HUES6 (cell line): ENCODE data around the gene MRPL19.

ENCODE experiments used
- H3K27ac ChIP-seq: 2 replicates; pipeline ENCODE4 v1.7.0; 2013; ENCODE audit warnings: low read depth, mild to moderate bottlenecking, low read length, inconsistent platforms
- H3K27me3 ChIP-seq: 2 replicates; pipeline ENCODE4 v1.6.1; 2013; ENCODE audit warnings: low read length; ENCODE audit not compliant: control insufficient read depth, insufficient read depth
- H3K36me3 ChIP-seq: 2 replicates; pipeline ENCODE4 v1.6.1; 2013; ENCODE audit warnings: low read length; ENCODE audit not compliant: control insufficient read depth, insufficient read depth
- H3K4me1 ChIP-seq: 2 replicates; pipeline ENCODE4 v1.6.1; 2013; ENCODE audit warnings: low read length; ENCODE audit not compliant: control insufficient read depth, insufficient read depth
- H3K4me3 ChIP-seq: 2 replicates; pipeline ENCODE4 v1.5.1; 2013; ENCODE audit warnings: low read depth, low read length
- H3K9ac ChIP-seq: one replicate; pipeline ENCODE4 v1.6.1; 2013; ENCODE audit warnings: mild to moderate bottlenecking, low read length
- H3K9me3 ChIP-seq: 2 replicates; pipeline ENCODE4 v1.6.1; 2013; ENCODE audit warnings: low read depth, low read length; ENCODE audit not compliant: control insufficient read depth, insufficient read depth

MRPL19 gene

DNA sequence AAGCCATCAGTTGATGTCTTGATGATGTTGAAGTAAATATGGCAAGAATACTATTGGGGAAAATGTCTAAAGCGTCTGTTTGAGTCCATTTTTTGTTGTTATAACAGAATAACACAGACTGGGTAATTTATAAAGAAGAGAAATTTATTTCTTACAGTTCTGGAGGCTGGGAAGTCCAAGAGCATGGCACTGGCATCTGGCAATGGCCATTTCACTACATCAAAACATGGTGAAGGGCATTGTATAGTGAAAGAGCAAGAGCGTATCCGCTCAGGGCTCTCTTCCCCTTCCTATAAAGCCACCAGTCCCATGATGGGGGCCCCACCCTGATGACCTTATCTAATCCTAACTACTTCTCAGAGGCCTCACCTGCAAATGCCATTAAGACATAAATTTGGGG, 29.6 kb upstream of the MRPL19 start:
- H3K27ac ChIP-seq = no peak overlapping the region
- no peak overlapping the region for H3K4me3 ChIP-seq
- no peaks in the 10 kb centered on the region for H3K4me1 ChIP-seq
- H3K9ac ChIP-seq = no peak overlapping the region
- no peaks in the 10 kb centered on the region for H3K36me3 ChIP-seq
- peaks cover 7% of the 10 kb centered on the region for H3K9me3 ChIP-seq
- H3K27me3 ChIP-seq = no peaks in the 10 kb centered on the region

- H3K4me3 ChIP-seq = no peak overlapping the region
- no peaks in the 10 kb centered on the region for H3K27me3 ChIP-seq
- no peaks in the 10 kb centered on the region for H3K4me1 ChIP-seq
- no peaks in the 10 kb centered on the region for H3K36me3 ChIP-seq
- H3K27ac ChIP-seq = no peak overlapping the region
- H3K9ac ChIP-seq = no peak overlapping the region
- peaks cover 7% of the 10 kb centered on the region for H3K9me3 ChIP-seq
Measured at GRCh38 chr2:75619956-75620740, 26.4 kb upstream of the MRPL19 start.

DNA sequence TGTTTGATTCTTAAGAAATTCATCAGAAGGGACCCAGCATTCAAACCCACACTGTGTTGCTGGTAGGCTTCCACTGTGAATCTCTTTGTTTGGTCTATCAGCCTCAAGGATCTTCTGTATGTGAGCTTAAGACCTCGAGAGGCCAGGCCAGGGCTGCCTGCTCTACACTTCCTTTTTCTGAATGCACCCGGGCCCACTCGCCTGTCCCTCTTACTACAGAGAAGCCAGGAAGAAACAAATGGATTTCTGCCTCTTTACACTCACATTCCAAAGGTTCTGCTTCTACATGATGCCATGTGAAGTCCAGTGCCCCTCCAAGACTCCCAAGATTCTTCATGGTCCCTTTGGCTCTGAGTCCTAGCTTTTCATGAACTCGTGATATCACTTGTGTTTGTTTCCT, 25.4 kb upstream of the MRPL19 start:
- H3K9me3 ChIP-seq = peaks cover 7% of the 10 kb centered on the region
- H3K27me3 ChIP-seq = no peaks in the 10 kb centered on the region
- H3K36me3 ChIP-seq = no peaks in the 10 kb centered on the region
- H3K4me1 ChIP-seq = no peaks in the 10 kb centered on the region
- H3K9ac ChIP-seq = no peak overlapping the region
- H3K4me3 ChIP-seq = no peak overlapping the region
- H3K27ac ChIP-seq = no peak overlapping the region

DNA sequence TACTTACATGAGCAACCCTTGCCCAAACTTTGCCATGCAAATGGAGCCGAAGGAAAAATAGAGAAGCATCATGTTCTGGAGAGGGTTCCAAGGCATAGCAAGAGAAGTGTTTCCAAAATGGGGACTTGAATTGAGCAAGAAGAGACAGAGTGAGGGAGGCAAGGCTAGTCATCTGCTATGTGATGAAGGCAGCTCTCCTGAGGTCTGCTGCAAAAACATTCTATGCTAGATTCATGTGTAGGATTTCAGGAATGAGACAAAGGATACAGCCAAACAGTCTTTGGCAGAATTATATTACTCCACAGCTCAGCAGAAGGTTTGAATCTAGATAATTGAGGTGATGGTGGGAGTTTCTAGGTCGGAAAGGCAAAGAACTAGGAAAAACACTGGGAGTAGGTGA, 24.1 kb upstream of the MRPL19 start:
- Histone ChIP-seq H3K27ac (no peak overlapping the region), H3K9me3 (no peaks in the 10 kb centered on the region), H3K27me3 (no peaks in the 10 kb centered on the region), H3K36me3 (no peaks in the 10 kb centered on the region), H3K4me1 (no peaks in the 10 kb centered on the region), H3K4me3 (no peak overlapping the region), H3K9ac (no peak overlapping the region)

- no peaks in the 10 kb centered on the region for H3K9me3 ChIP-seq
- H3K27ac ChIP-seq = no peak overlapping the region
- H3K9ac ChIP-seq = no peak overlapping the region
- H3K4me1 ChIP-seq = no peaks in the 10 kb centered on the region
- no peaks in the 10 kb centered on the region for H3K36me3 ChIP-seq
- H3K27me3 ChIP-seq = no peaks in the 10 kb centered on the region
- H3K4me3 ChIP-seq = no peak overlapping the region
Measured at GRCh38 chr2:75622929-75623328, 23.7 kb upstream of the MRPL19 start.

DNA sequence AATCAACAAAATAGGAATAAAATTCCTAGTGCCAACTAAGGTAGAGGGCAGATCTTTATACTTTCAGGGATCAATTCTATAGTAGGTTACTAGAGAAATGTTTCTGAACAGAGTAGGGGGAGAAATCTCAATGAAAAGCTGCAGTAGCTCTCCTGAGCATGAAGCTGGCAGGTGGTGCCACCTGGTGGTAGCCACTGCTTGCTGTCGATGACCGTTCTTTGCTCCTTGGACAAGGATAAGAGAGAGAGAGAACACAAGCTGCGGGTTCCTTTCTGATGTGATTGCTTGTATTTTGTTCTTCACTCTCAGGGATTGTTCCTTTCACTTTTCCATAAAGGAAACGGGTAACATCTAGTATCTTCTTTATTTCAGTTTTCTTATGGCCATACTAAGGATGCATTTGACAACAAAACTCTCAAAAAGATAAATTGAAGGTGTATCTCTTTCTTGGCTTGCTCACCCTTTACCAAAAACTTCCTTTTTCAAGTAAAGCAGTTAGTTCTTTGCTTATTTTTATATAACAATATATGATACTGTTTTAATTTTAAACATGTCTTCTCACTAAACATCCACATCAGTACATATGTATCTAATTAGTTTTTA, 18.6 kb upstream of the MRPL19 start:
- H3K27me3 ChIP-seq = no peaks in the 10 kb centered on the region
- no peaks in the 10 kb centered on the region for H3K36me3 ChIP-seq
- no peaks in the 10 kb centered on the region for H3K9me3 ChIP-seq
- H3K4me1 ChIP-seq = peaks cover 10% of the 10 kb centered on the region; the same call in 1 of the 2 replicates
- H3K27ac ChIP-seq = no peak overlapping the region
- H3K9ac ChIP-seq = no peak overlapping the region
- H3K4me3 ChIP-seq = no peak overlapping the region

GRCh38 chr2:75632091-75632701, 14.4 kb upstream of the MRPL19 start:
- H3K9ac ChIP-seq = no peak overlapping the region
- no peaks in the 10 kb centered on the region for H3K9me3 ChIP-seq
- H3K27ac ChIP-seq = no peak overlapping the region
- no peak overlapping the region for H3K4me3 ChIP-seq
- H3K27me3 ChIP-seq = no peaks in the 10 kb centered on the region
- H3K4me1 ChIP-seq = peaks cover 10% of the 10 kb centered on the region; the same call in 1 of the 2 replicates
- H3K36me3 ChIP-seq = no peaks in the 10 kb centered on the region

DNA sequence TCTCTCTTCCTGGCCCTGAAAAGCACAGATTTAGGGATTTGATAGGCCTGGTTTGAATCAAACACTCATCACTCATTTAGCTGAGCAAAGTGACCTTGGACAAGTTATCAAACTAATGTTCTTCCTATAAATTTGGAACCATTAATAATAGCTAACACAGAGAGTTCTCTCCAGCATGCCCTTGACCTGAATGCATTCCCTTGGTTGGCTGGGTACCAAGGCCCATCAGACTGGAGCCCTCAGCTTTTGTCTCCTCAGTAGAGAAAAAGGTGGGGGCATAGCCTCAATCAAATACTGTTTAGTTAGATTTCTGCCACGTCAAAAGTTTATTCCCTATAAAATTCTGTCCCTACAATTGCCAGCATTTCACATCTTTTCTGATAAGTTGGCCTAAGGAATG, 13.8 kb upstream of the MRPL19 start:
- peaks cover 10% of the 10 kb centered on the region; the same call in 1 of the 2 replicates for H3K4me1 ChIP-seq
- no peaks in the 10 kb centered on the region for H3K27me3 ChIP-seq
- no peak overlapping the region for H3K9ac ChIP-seq
- no peaks in the 10 kb centered on the region for H3K36me3 ChIP-seq
- no peak overlapping the region for H3K27ac ChIP-seq
- no peaks in the 10 kb centered on the region for H3K9me3 ChIP-seq
- H3K4me3 ChIP-seq = no peak overlapping the region

DNA sequence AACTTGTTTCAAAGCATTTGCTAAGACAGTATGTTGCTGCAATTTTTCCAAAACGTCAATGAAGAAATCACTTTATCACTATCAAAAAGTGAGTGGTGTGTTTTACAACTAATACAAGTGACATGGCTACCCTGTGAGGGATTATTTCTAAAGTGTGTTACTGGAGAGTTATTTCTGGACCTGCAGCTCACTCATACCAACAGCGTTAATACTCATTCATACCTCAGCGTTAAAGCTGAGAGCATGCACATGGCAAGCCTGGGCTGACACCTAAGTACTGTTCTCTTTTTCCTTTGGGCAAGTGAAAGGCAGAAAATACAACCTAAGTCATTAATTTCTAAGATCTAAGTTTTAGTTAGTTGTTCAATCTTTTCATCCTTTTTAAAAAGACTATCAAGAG, 13.0 kb upstream of the MRPL19 start:
- Histone ChIP-seq H3K9me3 (no peaks in the 10 kb centered on the region), H3K36me3 (no peaks in the 10 kb centered on the region), H3K4me3 (no peak overlapping the region), H3K27me3 (no peaks in the 10 kb centered on the region), H3K27ac (no peak overlapping the region), H3K4me1 (peaks cover 10% of the 10 kb centered on the region; the same call in 1 of the 2 replicates), H3K9ac (no peak overlapping the region)

- Histone ChIP-seq H3K4me3 (no peak overlapping the region), H3K4me1 (peaks cover 10% of the 10 kb centered on the region; the same call in 1 of the 2 replicates), H3K9me3 (no peaks in the 10 kb centered on the region), H3K27ac (no peak overlapping the region), H3K27me3 (no peaks in the 10 kb centered on the region), H3K36me3 (no peaks in the 10 kb centered on the region), H3K9ac (no peak overlapping the region)
Measured at GRCh38 chr2:75634945-75635344, 11.6 kb upstream of the MRPL19 start.

- Histone ChIP-seq H3K4me1 (peaks cover 3% of the 10 kb centered on the region; the same call in 1 of the 2 replicates), H3K4me3 (no peak overlapping the region), H3K27ac (no peak overlapping the region), H3K36me3 (no peaks in the 10 kb centered on the region), H3K27me3 (no peaks in the 10 kb centered on the region), H3K9ac (no peak overlapping the region), H3K9me3 (no peaks in the 10 kb centered on the region)
Measured at GRCh38 chr2:75637568-75637967, 9.0 kb upstream of the MRPL19 start.
